NCI-H748 (cell line): ENCODE measurements around the gene LANCL3.
"Not testable (repeated sequence)": the region's sequence is repeated elsewhere in the genome, so short reads cannot be mapped to it uniquely, and the experiment has no call there.

Source experiments
- DNase-seq: peaks from one replicate; lab custom pipeline; 2025; ENCODE audit not compliant: unreplicated experiment; lab: John Stamatoyannopoulos, UW

LANCL3 gene

GRCh38 chrX:37571426-37572107 lies at the start of gene LANCL3:
TSS of gene LANCL3 (plus strand) at chrX:37571661. CDS start at chrX:37571871, 210 bp downstream.
- DNase-seq: peak; percentile 8

DNA sequence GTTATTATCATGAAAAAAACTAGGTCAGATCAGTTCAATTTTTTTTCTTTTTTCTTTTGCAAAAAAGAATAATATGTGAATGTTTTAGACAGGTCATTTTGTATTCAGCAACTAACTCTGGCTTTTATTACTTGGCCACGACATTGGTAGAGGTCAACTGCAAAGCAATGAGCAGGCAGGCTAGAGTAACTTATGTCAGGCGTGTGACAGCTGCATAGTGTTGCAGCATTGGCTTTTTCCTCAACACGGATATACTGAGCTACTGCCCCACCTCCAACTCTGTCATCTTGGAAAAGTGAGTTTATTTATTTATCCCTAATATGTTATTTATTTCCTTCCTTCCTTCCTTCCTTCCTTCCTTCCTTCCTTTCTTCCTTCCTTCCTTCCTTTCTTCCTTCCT lies 47.8 kb upstream of the LANCL3 start:
- DNase-seq: not testable (repeated sequence)

DNA sequence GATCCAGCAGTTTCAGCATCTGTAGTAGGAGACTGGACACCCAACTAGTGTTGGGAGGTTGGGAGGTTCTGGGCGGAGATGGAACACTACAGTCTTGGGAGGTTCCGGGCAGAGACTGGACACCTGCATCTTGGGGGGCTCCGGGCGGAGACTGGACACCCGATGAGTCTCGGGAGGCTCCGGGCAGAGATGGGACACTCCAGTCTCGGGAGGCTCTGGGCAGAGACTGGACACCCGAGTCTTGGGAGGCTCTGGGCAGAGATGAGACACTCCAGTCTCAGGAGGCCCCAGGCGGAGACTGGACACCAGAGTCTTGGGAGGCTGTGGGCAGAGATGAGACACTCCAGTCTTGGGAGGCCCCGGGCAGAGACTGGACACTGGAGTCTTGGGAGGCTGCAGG lies 29.5 kb upstream of the LANCL3 start:
- DNase-seq: no peak

DNA sequence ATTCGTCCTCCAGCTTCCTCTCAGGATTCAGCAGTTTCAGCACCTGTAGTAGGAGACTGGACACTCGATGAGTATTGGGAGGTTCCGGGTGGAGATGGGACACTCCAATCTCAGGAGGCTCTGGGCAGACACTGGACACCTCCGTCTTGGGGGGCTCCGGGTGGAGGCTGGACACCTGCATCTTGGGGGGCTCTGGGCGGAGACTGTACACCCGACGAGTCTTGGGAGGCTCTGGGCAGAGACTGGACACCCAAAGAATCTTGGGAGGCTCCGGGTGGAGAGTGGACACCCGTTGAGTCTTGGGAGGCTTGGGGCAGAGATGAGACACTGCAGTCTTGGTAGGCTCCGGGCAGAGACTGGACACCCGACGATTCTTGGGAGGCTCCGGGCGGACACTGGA lies 28.7 kb upstream of the LANCL3 start:
- no peak for DNase-seq

- DNase-seq: no peak
Observed at GRCh38 chrX:37543324-37543723, 28.1 kb upstream of the LANCL3 start.

DNA sequence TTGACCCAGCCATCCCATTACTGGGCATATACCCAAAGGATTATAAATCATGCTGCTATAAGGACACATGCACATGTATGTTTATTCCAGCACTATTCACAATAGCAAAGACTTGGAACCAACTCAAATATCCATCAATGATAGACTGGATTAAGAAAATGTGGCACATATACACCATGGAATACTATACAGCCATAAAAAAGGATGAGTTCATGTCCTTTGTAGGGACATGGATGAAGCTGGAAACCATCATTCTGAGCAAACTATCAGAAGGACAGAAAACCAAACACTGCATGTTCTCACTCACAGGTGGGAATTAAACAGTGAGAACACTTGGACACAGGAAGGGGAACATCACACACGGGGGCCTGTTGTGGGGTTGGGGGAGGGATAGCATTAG lies 26.9 kb upstream of the LANCL3 start:
- not testable (repeated sequence) for DNase-seq

- DNase-seq: no peak
Observed at GRCh38 chrX:37545066-37545465, 26.4 kb upstream of the LANCL3 start.

DNA sequence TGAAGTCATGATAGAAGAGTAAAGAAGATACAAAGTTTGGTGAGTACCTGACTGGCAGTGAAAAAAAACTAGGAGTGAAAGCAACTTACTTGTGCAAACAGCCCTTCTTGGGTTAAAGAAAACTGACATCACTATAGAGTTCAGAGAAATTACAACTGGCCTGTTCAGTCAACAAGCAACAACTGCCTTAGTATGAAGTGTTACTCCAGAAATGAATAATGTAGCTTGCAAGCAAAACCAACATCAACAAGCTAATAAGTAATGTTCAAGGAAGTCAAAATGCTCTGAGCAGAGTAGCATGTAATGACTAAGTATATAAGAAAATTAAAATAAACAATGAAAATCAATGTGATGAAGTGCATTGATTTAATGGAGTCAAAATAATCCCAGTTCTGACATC lies 21.8 kb upstream of the LANCL3 start:
- not testable (repeated sequence) for DNase-seq

- DNase-seq: no peak
Observed at GRCh38 chrX:37553476-37553875, 18.0 kb upstream of the LANCL3 start.

- not testable (repeated sequence) for DNase-seq
Observed at GRCh38 chrX:37565254-37565653, 6.2 kb upstream of the LANCL3 start.

DNA sequence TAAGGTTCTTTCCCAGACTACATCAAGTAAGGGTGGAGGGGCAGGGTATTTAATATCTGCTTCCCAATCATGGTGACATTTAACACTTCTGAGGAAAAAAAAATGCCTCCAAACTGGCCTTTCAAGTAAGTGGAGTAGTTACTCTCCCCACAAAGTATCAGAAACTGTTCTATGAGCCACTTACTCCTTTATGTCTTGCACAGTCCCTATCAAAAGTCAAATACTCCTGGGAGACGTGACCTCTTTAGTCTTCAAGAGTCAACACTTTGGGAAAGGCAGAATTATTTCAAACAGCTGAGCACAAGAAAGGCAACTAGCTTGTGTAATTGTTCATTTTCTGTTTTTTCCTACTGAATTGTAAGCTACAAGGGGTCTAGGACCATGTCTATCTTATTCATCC lies 1.1 kb upstream of the LANCL3 start:
- not testable (repeated sequence) for DNase-seq

DNA sequence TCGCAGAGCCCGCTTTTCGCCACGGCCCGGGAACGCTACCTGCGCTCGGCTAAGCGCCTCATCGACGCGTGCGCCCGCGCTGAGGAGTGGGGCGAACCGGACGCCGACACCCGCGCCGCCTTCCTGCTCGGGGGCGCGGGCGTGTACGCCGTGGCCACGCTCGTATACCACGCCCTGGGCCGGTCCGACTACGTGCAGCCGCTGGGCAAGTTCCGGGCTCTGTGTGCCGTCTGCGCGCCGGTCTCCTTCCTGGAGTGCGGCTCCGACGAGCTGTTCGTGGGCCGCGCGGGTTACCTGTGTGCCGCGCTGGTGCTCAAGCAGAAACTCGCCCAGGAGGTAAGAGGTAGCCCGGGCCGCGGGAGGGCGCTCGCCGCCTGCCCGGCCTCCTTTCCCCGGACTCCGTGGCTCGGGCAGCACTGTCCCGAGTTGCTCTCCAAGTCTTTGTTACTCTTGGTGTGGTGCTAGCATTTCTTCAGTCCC lies 687 bp downstream of the LANCL3 start:
- DNase-seq: peak; percentile 7

GRCh38 chrX:37573121-37573520 lies 1.7 kb downstream of the LANCL3 start:
- not testable (repeated sequence) for DNase-seq

- no peak for DNase-seq
Observed at GRCh38 chrX:37578045-37578444, 6.6 kb downstream of the LANCL3 start.

DNA sequence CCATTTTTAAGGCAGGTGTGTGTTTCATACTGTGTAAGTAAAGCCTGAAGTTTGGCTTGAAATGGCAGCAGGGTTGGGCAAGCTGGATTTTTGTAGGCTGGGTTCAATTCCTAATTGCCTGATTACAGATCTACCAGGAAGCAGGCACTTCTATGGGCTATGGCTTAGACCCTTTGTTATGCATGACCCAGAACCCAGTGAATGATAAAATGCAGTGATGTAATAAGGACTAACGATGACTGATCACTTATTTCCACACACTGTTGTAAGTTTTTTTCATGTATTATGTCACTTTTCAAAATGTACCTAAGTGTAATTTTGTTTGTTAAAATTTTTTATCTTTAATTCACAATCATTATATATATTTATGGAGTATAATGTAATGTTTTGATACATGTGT lies 8.6 kb downstream of the LANCL3 start:
- DNase-seq: no peak

GRCh38 chrX:37587337-37587736 lies 15.9 kb downstream of the LANCL3 start:
- not testable (repeated sequence) for DNase-seq

DNA sequence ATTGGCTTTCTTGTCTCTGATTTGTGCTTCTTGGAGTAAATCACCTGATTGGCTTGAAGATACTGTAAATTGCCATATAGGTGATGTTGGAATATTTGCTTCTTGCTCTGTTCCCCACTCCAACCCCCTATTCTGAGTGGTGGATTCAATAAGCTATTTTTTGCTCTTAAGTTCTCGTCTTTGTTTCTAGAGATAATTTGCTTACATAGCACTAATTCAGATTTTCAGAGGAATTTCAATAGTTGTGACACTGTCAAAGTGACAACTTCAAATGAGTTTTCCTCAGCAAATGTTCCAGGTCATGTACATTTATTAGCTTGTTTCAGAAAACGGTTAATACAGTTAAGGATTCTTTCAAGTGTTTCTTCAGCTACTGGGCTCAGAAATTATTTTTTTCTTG lies 18.6 kb downstream of the LANCL3 start:
- DNase-seq: no peak

DNA sequence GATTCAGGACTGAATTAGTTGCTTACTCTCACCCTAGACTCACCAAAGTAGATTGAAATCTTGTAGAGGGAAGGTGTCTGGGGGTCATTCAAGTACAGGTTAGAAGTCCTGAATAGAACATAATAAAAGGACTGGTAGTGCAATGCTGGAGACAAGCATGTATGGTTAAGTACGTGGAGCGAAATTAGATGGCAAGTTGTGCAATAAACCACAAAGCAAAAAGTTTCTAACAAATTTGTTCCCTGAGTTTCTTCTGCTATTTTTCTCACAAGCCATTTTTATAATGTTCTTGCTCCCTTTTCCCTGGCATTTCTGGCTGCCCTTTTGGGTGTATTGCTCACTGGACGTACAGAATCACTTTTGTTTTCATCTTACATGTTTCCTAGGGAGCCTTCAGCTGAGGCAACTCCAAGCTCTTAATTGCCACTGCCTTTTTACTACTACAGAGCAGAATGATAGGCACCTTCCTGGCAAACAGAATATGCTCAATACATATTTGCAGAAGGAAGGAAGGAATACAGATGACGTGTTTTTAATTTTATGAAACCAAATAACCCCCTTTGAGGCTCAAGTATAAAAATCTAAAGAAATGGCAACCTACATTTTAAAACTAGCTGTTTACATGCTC lies 23.4 kb downstream of the LANCL3 start:
- DNase-seq: no peak

DNA sequence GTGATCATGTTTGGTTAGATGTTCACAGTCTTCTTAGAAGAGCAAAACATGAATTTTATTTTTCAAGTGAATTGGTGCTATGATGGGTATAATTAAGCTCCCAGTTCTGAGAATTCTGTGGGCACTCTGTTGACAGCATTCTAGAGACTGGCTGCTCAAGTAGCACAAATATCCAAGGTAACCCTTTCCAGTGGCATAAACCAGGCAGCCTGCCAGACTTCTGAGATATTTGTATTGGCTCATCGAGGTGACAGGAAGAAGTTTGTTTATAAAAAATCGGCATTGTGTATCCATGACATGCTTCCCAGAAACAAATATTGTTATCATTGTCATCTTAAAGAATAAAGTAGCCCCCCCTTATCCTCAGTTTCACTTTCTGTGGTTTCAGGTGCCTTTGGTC lies 28.3 kb downstream of the LANCL3 start:
- DNase-seq: no peak

GRCh38 chrX:37603938-37604409 lies 32.5 kb downstream of the LANCL3 start:
- DNase-seq: no peak

DNA sequence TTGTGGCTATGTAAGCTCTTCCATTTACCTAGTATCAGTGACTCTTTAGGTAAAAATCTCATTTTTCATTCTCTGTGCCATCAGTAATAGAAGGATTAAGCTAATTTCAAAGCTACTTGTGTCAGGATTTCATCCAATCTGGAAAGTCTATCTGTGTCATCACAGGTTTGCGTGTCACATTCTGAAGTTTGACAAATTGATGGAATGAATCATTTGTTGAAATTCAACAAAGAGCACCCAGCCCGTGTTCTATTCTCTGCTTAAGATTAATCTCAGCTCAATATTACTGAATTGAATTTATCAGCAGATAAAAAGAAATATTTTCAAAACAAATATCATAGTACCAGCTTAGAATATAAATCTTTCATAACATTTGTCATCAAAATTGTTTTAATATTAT lies 35.8 kb downstream of the LANCL3 start:
- DNase-seq: no peak

DNA sequence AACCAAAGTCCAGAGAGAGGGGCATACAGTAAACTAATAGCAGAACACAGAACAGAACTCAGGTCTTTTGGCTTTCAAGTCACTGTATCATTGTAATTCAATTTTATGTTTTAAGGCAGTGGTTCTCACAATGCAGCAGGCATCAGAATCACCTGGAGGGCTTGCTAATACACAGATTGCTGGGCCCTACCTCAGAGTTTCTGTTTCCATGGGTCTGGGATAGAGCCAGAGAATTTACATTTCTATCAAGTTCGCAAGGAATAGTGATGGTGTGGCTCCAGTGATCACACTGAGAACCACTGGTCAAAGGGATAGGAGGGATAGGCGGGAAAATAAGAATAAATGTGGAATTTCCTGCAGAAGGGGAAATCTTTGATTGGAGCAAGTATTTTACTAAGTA lies 36.7 kb downstream of the LANCL3 start:
- DNase-seq: no peak

GRCh38 chrX:37609727-37610126 lies 38.3 kb downstream of the LANCL3 start:
- DNase-seq: no peak
